ENCODE results near the gene CYLC1.

The CYLC1 gene

GRCh38 chrX:83860846-83861245 is at the start of gene CYLC1:
TSS of gene CYLC1 (plus strand) at chrX:83861146. CDS start at chrX:83861183, 37 bp downstream.
- FAIRE-seq, result no peak

- no peak for FAIRE-seq
These were observed 41.6 kb upstream of the CYLC1 start for GRCh38 chrX:83819304-83819703.

GRCh38 chrX:83829874-83830273 is 31.1 kb upstream of the CYLC1 start:
- no peak for FAIRE-seq

GRCh38 chrX:83845397-83845796 is 15.5 kb upstream of the CYLC1 start:
- FAIRE-seq, result peak; percentile 32

DNA sequence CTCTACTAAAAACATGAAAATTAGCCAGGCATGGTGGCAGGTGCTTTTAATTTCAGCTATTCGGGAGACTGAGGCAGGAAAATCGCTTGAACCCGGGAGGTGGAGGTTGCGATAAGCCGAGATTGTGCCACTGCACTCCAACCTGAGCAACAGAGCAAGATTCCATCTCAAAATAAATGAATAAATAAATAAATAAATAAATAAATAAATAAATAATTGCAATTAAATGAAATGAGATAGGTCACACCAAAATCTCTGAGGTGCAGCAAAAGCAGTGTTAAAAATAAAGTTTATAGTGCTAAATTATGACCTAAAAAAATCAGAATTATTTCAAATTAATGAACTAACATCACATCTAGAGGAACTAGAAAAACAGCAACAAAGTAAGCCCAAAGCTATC is 13.6 kb upstream of the CYLC1 start:
- no peak for FAIRE-seq

DNA sequence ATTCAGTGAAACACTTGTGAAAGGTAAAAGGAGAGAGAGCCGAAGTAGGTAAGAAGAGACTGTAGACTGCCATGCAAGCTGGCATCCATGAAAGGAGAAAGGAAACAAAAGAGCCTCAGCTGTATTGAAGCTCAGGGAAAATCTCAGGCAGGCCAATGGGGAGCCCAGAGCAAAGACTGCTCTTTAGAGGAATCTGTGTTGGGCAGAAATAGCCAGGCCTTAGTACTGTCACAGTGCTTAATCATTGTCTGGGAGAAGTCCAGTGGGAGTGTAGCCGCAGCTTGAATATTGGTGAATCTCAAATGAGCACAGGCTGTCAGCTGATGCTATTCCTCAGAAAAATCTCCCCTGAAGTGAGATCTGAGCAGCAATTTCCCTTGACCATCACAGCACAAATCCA is 27.6 kb downstream of the CYLC1 start:
- no peak for FAIRE-seq

- FAIRE-seq, result no peak
These were observed 31.5 kb downstream of the CYLC1 start for GRCh38 chrX:83892433-83892832.

GRCh38 chrX:83906921-83907320 is 46.0 kb downstream of the CYLC1 start:
- no peak for FAIRE-seq

GRCh38 chrX:83916525-83916924 is 55.6 kb downstream of the CYLC1 start:
- FAIRE-seq, result no peak

GRCh38 chrX:83934220-83934619 is 73.3 kb downstream of the CYLC1 start:
- FAIRE-seq, result peak; percentile 74

All from A204.1 (cell line).